Duodenal mucosa (tissue), 2 donors: Measurements from ENCODE around the gene KIF1A.

Source experiments
- H3K27ac ChIP-seq: one replicate; pipeline ENCODE4 v1.7.0; 2013; ENCODE audit warnings: low read depth, low read length
- H3K27me3 ChIP-seq, 2 donors: one replicate each; pipeline ENCODE4 v1.7.0; 2013; ENCODE audit warnings: low read length in 2 of 2, control low read depth in 1 of 2; ENCODE audit not compliant: insufficient read depth in 2 of 2, control insufficient read depth in 1 of 2
- H3K36me3 ChIP-seq, 2 donors: one replicate each; pipeline ENCODE4 v1.7.0; 2013; ENCODE audit warnings: low read length in 2 of 2, control low read depth in 1 of 2; ENCODE audit not compliant: insufficient read depth in 2 of 2, control insufficient read depth in 1 of 2
- H3K4me1 ChIP-seq, 2 donors: one replicate each; pipeline ENCODE4 v1.7.0; 2013; ENCODE audit warnings: low read length in 2 of 2, control low read depth in 1 of 2; ENCODE audit not compliant: insufficient read depth in 2 of 2, control insufficient read depth in 1 of 2
- H3K4me3 ChIP-seq, 2 donors: one replicate each; pipeline ENCODE4 v1.7.0; 2013; ENCODE audit warnings: low read length in 2 of 2, low read depth in 1 of 2
- H3K9ac ChIP-seq, 2 donors: one replicate each; pipeline ENCODE4 v1.7.0; 2013; ENCODE audit warnings: low read length in 2 of 2, low read depth in 1 of 2
- H3K9me3 ChIP-seq, 2 donors: one replicate each; pipeline ENCODE4 v1.7.0; 2013; ENCODE audit warnings: low read length in 2 of 2, control low read depth in 1 of 2; ENCODE audit not compliant: control insufficient read depth in 1 of 2

The KIF1A gene

GRCh38 chr2:240762249-240762648, 57.8 kb downstream of the KIF1A start:
- Histone ChIP-seq H3K9ac (no peak overlapping the region), H3K27ac (no peak overlapping the region), H3K4me3 (no peak overlapping the region), H3K27me3 (no peaks in the 10 kb centered on the region), H3K9me3 (no peaks in the 10 kb centered on the region), H3K36me3 (no peaks in the 10 kb centered on the region), H3K4me1 (no peaks in the 10 kb centered on the region)

GRCh38 chr2:240760576-240761246, 59.3 kb downstream of the KIF1A start:
- H3K27me3 ChIP-seq, result no peaks in the 10 kb centered on the region
- H3K27ac ChIP-seq, result no peak overlapping the region
- no peak overlapping the region for H3K9ac ChIP-seq
- no peak overlapping the region for H3K4me3 ChIP-seq
- no peaks in the 10 kb centered on the region for H3K9me3 ChIP-seq
- H3K4me1 ChIP-seq, result no peaks in the 10 kb centered on the region
- H3K36me3 ChIP-seq, result no peaks in the 10 kb centered on the region

GRCh38 chr2:240760121-240760520, 59.9 kb downstream of the KIF1A start:
- Histone ChIP-seq H3K27me3 (no peaks in the 10 kb centered on the region), H3K4me3 (no peak overlapping the region), H3K9me3 (no peaks in the 10 kb centered on the region), H3K4me1 (no peaks in the 10 kb centered on the region), H3K27ac (no peak overlapping the region), H3K36me3 (no peaks in the 10 kb centered on the region), H3K9ac (no peak overlapping the region)

- Histone ChIP-seq H3K9me3 (no peaks in the 10 kb centered on the region), H3K9ac (no peak overlapping the region), H3K4me1 (no peaks in the 10 kb centered on the region), H3K4me3 (no peak overlapping the region), H3K27ac (no peak overlapping the region), H3K27me3 (no peaks in the 10 kb centered on the region), H3K36me3 (no peaks in the 10 kb centered on the region)
Observed at GRCh38 chr2:240759459-240759858, 60.6 kb downstream of the KIF1A start.

- Histone ChIP-seq H3K4me1 (no peaks in the 10 kb centered on the region), H3K36me3 (no peaks in the 10 kb centered on the region), H3K4me3 (no peak overlapping the region), H3K27ac (no peak overlapping the region), H3K27me3 (no peaks in the 10 kb centered on the region), H3K9me3 (no peaks in the 10 kb centered on the region), H3K9ac (no peak overlapping the region)
Observed at GRCh38 chr2:240757086-240757614, 62.9 kb downstream of the KIF1A start.

GRCh38 chr2:240752209-240752608, 67.8 kb downstream of the KIF1A start:
- no peaks in the 10 kb centered on the region for H3K4me1 ChIP-seq
- no peaks in the 10 kb centered on the region for H3K27me3 ChIP-seq
- no peaks in the 10 kb centered on the region for H3K36me3 ChIP-seq
- H3K4me3 ChIP-seq, result no peak overlapping the region
- H3K9ac ChIP-seq, result no peak overlapping the region
- H3K9me3 ChIP-seq, result no peaks in the 10 kb centered on the region
- H3K27ac ChIP-seq, result no peak overlapping the region

- Histone ChIP-seq H3K27ac (no peak overlapping the region), H3K36me3 (no peaks in the 10 kb centered on the region), H3K9me3 (no peaks in the 10 kb centered on the region), H3K27me3 (no peaks in the 10 kb centered on the region), H3K9ac (no peak overlapping the region), H3K4me1 (no peaks in the 10 kb centered on the region), H3K4me3 (no peak overlapping the region)
Observed at GRCh38 chr2:240750409-240750808, 69.6 kb downstream of the KIF1A start.

GRCh38 chr2:240749516-240749915, 70.5 kb downstream of the KIF1A start:
- Histone ChIP-seq H3K4me3 (no peak overlapping the region), H3K9me3 (no peaks in the 10 kb centered on the region), H3K4me1 (no peaks in the 10 kb centered on the region), H3K36me3 (no peaks in the 10 kb centered on the region), H3K27ac (no peak overlapping the region), H3K9ac (no peak overlapping the region), H3K27me3 (no peaks in the 10 kb centered on the region)

- Histone ChIP-seq H3K9me3 (no peaks in the 10 kb centered on the region), H3K36me3 (no peaks in the 10 kb centered on the region), H3K27ac (no peak overlapping the region), H3K4me3 (no peak overlapping the region), H3K27me3 (no peaks in the 10 kb centered on the region), H3K9ac (no peak overlapping the region), H3K4me1 (no peaks in the 10 kb centered on the region)
Observed at GRCh38 chr2:240747256-240747655, 72.8 kb downstream of the KIF1A start.

- Histone ChIP-seq H3K4me3 (no peak overlapping the region), H3K4me1 (no peaks in the 10 kb centered on the region), H3K36me3 (no peaks in the 10 kb centered on the region), H3K9ac (no peak overlapping the region), H3K9me3 (no peaks in the 10 kb centered on the region), H3K27ac (no peak overlapping the region), H3K27me3 (no peaks in the 10 kb centered on the region)
Observed at GRCh38 chr2:240746671-240747070, 73.3 kb downstream of the KIF1A start.
